Endothelial cell of umbilical vein (primary cell): ENCODE measurements around the gene SLC24A3.

Experiments
- EZH2 ChIP-seq: IDR thresholded peaks from 2 replicates; pipeline ENCODE4 v1.6.1; 2012; ENCODE audit warnings: borderline replicate concordance, low read depth, mild to moderate bottlenecking, moderate library complexity, low read length, inconsistent platforms; ENCODE audit not compliant: severe bottlenecking
- JUN ChIP-seq: IDR thresholded peaks from 2 replicates; pipeline ENCODE4 v1.6.1; 2011; ENCODE audit warnings: borderline replicate concordance, low read depth; ENCODE audit not compliant: insufficient read length, insufficient read depth
- MYC ChIP-seq: IDR thresholded peaks from one replicate; pipeline ENCODE4 v1.6.1; 2011; ENCODE audit warnings: mild to moderate bottlenecking, low read depth, low read length
- POLR2AphosphoS5 ChIP-seq: IDR thresholded peaks from 2 replicates; pipeline ENCODE4 v1.6.1; 2012; ENCODE audit warnings: low read depth, mild to moderate bottlenecking, control low read depth, low read length, moderate library complexity; ENCODE audit not compliant: insufficient read depth
- TF ChIP-seq, protein P1 (sequence below), 2 donors: IDR thresholded peaks; 1 replicate in 1 of 2; 2 replicates in 1 of 2; pipeline ENCODE4 v1.5.1; 2011; ENCODE audit warnings: low read length in 2 of 2, mild to moderate bottlenecking in 2 of 2, moderate library complexity in 2 of 2, control low read depth in 1 of 2, inconsistent platforms in 1 of 2, low read depth in 1 of 2; ENCODE audit not compliant: insufficient read depth in 1 of 2; ENCODE audit errors: extremely low read depth in 1 of 2
- TF ChIP-seq, protein P2 (sequence below): IDR thresholded peaks from 2 replicates; pipeline ENCODE4 v1.6.1; 2011; ENCODE audit not compliant: insufficient read depth, insufficient read length

DNA sequence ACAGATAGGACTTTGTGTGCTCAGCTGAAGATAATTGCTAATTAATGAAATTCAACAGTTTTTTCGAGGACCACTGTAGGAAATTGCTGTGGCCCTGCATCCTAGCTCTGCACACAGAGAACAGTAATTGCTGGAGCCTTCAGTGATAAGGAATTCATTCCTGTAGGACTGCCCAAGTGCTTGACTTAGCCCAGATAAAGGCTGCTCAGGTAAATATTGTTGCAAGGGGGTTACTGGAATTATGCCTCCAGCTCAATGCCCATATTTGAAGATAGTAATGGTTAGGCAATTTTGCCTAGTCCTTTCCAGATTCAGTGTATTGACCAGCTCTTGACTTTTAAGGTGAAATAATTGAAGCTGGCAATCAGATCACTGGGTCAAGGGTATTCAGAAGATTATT, 122.9 kb downstream of the SLC24A3 start:
- TF ChIP-seq MYC: no peak
- TF ChIP-seq, protein P1, sequence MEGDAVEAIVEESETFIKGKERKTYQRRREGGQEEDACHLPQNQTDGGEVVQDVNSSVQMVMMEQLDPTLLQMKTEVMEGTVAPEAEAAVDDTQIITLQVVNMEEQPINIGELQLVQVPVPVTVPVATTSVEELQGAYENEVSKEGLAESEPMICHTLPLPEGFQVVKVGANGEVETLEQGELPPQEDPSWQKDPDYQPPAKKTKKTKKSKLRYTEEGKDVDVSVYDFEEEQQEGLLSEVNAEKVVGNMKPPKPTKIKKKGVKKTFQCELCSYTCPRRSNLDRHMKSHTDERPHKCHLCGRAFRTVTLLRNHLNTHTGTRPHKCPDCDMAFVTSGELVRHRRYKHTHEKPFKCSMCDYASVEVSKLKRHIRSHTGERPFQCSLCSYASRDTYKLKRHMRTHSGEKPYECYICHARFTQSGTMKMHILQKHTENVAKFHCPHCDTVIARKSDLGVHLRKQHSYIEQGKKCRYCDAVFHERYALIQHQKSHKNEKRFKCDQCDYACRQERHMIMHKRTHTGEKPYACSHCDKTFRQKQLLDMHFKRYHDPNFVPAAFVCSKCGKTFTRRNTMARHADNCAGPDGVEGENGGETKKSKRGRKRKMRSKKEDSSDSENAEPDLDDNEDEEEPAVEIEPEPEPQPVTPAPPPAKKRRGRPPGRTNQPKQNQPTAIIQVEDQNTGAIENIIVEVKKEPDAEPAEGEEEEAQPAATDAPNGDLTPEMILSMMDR (IDR thresholded peaks at IDR 0.05; ENCODE audit: extremely low read depth in 1 of 2, insufficient read depth in 1 of 2, low read depth in 1 of 2, low read length in 2 of 2): no peak
- no peak for TF ChIP-seq JUN
- TF ChIP-seq, protein P2, sequence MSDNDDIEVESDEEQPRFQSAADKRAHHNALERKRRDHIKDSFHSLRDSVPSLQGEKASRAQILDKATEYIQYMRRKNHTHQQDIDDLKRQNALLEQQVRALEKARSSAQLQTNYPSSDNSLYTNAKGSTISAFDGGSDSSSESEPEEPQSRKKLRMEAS: no peak
- no peak for TF ChIP-seq POLR2AphosphoS5
- TF ChIP-seq EZH2: no peak
